HG03520 (cell line): ENCODE measurements around the gene HDAC2.
"Not testable (repeated sequence)": the region's sequence is repeated elsewhere in the genome, so short reads cannot be mapped to it uniquely, and the experiment has no call there.

ENCODE experiments used
- ATAC-seq: cut with Tn5 transposase; IDR thresholded peaks from one replicate; pipeline ENCODE4 v1.9.1; 2021; ENCODE audit warnings: mild to moderate bottlenecking, moderate library complexity; ENCODE audit not compliant: unreplicated experiment

HDAC2 gene

DNA sequence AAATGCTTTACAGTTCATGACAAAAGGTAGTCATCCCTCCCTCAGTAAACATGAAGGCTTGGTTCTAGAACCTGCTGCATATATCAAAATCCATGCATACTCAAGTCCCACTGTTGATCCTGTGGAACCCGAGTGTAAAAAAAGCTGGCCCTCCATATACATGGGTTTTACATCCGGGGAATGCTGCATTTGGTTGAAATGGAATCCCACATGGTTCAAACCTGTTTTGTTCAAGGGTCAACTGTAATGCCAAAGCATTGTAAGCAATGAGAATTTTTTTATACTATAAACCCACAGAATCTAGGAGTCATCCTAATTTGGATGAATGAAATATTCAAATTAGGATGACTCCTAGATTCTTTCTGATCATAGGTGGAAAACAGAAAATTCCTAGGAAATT is 5.9 kb upstream of the HDAC2 start:
- no peak for ATAC-seq

DNA sequence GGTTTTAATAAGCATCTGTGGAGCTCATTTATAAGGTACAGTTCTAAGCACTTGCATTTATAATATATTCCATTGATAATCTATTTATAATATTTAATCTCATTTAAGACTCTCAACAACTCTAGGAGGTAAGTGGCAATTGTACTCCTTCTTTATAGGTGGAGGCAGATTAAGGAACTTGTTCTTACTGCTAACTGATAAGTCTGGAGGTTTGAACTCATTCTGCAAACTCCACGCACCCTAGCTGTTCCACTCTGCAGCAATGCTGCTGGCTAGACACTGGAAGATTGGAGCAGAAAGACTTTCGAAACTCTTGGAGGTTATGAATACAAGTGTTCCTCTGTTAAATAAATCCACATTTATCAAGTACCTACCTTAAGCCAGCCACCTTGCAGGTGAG is 793 bp upstream of the HDAC2 start:
- ATAC-seq: no peak

DNA sequence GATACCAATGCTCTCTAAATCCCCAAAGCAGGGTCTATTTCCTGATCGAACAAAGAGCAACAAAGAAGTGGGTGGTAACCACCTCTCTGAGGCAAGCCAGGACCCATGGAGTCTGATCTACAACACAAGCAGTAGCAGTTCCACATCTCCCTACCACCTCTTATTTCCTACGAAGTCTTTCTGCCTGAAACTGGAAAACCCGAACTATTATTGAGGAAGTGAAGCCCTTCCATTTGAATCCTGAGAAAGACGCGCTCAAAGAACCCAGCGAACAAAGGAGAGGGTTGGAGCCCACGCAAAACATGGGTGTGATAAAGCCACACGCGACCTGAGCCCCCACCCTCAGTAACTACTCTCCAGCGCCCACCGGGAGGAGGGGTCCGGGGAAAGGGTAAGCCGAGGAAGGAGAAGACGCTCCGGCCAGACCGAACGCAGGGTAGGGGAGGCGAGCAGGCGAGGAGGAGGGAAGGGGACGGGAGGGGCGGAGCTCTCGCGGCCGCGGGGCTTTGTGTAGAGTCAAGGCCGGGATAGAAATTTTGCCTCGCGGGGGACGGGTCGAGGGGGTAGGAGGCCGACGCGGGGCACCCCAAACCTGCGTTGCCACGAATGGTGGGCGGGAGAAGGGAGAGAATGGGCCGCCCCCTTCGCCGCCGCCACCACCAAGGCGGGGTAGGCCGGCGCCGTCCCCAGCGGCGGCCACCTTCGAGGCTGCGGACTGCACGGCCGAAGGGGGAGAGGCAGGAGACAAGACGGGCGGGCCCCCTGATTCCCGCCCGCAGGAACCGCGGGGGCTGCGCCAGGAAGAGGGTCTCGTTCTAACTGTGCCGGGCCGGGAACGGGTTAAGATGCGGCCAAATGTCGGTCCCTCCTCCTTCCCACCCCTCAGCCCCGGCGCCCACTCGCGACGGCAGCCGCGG is 802 bp downstream of the HDAC2 start:
- peak; percentile 35 for ATAC-seq

DNA sequence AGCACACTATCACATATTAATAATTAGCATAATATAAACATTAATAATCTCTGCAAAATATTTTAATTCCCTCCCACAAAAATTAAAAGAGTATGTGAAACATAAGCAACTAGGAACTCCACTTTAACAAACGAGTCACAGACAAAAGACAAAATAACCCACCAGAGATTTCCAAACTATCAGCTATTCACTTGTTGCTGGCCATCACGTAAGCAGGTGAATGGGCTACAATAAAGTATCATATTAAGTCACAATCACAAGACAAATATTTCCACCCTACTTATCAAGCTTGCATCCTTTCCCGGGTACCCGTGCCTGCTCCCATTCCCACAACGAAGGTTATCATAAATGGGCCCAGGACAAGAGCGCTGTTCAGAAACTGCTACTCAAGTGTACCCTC is 2.5 kb downstream of the HDAC2 start:
- ATAC-seq: no peak

DNA sequence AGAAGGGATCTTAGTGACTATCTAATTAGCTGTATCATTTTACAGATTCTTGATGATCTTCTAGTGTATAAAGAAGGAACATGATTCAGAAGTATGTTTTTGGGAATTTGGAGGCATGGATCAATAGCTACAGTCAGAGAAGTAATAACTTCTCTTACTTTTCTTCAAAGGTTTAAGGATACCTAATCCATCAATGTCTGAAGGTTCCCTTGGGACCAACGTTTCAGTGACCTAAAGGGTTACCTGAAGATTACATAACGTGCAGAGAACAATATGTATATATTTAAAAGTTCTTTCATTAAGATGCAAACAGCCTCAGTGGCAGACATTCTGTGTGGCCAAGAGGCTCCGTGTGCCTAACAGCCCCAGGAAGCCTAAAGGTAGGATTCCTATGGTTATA is 3.2 kb downstream of the HDAC2 start:
- ATAC-seq: no peak

DNA sequence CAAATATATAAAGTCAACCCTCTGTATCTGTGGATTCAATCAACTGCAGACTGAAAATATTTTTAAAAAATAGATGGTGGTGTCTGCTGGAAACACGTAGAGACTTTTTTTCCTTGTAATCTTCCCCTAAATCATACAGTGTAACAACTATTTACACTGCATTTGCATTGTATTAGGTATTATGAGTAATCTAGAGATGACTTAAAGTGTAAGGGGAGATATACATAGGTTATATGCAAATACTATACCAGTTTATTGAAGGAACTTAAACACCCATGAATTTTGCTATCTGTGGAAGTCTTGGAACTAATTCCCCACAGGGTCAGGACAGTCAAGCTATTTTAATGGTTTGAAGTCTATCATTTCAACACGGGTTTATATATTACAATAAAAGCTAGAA is 10.2 kb downstream of the HDAC2 start:
- no peak for ATAC-seq

DNA sequence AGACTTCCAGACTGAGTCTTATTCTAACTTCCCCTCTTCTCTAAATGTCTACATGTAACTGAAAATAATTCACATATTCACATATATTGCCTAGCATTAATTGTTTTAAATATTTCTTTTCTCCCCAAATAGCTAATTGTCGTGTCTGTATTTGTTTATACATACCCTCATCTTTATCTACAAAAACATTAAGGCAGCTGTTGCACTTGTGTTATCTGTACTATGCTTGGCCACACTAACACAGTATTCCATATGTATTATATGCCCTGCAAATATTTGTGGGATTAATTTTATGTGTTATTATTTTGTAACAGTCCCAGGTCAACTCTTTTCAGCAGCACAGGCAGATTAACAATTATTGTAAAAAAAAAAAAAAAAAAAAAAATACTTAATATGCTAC is 11.7 kb downstream of the HDAC2 start:
- no peak for ATAC-seq

DNA sequence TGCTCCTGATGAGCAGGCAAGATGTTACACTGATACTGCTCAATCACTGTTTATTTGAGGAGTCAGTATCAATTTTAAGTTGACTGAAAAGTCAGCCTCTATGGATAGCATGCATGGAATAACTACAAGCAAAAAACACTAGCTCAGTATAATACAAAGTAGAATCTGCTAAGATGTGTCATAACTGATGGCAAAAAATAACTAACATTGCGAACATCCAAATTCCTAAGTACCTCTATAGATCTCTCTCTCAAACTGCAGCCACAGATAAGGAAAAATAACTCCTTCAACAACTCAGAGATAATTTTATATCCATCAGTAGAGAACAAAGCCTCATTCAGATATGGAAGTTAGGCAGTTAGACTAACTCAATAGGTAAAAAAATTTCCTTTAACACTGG is 16.3 kb downstream of the HDAC2 start:
- ATAC-seq: no peak

DNA sequence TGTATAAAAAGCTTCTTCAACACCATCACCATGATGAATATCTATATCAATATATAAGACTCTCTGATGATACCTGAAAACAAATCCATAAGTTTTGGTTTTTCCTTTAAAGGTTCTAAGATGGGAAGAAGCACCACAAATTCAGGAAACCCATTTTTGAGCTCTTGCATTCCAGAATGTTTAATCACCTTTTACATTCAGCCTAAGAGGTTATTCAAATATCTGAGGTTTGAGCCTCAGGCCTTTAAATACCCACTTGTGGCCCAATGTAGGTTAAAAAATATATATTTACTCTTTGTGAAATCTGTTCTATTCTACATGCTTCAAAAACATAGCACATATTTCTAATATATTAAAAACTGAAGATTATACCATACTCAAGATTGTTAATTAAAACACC is 17.6 kb downstream of the HDAC2 start:
- no peak for ATAC-seq

DNA sequence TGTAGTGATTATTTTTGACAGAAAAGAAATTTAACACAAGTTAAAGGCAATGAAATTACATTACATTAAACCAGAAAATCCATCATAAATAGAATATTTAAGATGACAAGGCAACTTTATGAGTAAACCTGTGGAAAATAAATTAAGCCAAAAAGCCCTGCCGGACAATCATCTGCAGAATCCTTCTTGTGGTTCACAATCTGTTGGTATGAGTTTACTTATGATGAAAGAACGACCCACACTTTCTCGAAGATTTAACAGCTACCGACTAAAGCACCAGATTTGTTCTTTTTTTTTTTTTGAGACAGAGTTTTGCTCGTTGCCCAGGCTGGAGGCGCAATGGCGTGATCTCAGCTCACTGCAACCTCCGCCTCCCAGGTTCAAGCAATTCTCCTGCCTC is 21.4 kb downstream of the HDAC2 start:
- no peak for ATAC-seq

DNA sequence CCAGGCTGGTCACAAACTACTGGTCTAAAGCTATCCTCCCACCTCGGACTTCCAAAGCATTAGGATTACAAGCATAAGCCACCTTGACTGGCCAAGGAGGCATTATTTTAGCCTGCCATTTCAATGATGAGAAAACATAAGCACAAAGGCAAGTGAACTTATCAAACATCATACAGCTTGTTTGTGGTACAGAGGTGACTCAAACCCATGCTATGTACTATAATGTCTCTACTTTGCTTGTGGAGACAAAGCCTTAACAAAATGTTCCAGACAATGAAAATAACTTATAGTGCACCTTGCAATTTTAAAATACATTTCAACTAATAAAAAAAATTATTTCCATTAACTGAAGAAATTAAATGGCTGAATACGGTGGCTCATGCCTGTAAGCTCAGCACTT is 26.2 kb downstream of the HDAC2 start:
- ATAC-seq: no peak

DNA sequence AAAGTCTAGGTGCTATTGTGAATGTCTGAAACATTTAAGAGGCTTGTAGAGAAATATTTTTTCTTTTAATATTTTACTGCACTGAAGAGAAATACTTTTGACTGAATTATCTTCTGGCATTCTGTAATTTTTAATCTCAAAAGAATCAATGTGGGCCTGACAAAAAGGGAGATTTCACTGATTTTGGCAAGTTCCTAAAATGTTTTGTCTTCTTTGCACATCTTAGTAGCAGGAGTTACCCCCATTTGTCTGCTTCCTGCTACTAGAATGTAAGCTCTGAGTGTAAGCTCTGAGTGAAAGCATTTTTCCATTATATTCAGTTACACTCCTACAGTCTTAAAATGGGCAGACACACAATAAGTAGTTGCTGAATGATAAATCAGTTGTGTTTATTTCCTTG is 31.1 kb downstream of the HDAC2 start:
- ATAC-seq: no peak

DNA sequence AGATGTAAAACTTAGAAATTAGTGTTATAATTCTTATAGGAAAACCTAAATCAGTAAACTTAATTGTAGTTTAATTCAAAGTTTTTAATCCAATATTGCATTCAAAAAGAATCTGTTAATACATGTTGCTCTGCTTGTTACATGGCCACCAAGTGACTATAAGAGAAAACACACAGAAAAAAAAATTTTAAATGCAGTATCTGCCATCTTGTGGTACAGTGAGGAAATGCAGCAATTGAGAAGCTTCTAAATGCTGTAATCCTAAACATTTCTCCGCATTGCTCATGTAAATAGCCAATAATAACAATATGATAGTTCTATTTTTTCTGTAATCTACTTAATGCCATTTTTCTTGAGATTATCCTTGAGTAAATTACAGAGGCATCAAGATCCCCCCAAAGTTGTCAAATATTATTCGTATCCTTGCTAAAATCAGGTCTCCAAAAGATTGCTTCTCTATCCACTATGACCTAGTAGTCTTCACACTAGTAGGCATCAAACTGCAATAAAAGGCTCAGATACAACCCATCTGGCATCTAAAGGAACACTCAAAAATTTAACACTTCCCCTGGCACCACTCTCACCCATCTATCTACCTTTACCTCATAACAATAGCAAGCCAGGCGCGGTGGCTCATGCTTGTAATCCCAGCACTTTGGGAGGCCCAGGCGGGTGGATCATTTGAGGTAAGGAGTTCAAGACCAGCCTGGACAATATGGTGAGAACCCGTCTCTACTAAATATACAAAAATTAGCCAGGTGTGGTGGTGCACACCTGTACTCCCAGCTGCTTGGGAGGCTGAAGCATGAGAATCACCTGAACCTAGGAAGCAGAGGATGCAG is 34.6 kb downstream of the HDAC2 start:
- peak; percentile 93 for ATAC-seq

DNA sequence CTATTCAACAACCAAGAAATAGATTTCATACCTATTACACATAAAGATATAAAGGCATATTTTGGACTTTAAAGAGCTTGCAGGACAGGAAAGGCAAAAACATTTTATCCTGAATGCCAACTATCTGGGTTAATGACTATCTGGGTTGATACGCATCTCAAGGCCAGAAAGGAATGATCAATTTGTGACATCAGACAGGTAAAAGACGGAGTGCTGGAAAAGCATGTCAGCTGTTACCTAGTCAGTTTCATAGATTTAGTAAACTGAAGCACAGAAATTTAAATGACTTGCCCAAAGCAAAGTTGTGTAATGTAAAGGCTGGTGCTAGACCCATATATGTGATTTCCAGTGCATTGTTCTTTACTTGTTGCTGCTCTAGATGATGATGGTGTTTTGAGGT is 36.8 kb downstream of the HDAC2 start:
- ATAC-seq: no peak

DNA sequence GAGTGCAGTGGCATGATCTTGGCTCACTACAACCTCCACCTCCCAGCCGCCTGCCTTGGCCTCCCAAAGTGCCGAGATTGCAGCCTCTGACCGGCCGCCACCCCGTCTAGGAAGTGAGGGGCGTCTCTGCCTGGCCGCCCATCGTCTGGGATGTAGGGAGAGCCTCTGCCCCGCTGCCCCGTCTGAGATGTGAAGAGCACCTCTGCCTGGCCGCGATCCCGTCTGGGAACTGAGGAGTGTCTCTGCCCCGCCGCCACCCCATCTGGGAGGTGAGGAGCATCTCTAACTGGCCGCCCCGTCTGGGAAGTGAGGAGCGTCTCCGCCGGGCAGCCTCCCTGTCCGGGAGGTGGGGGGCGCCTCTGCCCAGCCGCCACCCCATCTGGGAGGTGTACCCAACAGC is 39.0 kb downstream of the HDAC2 start:
- ATAC-seq: not testable (repeated sequence)

DNA sequence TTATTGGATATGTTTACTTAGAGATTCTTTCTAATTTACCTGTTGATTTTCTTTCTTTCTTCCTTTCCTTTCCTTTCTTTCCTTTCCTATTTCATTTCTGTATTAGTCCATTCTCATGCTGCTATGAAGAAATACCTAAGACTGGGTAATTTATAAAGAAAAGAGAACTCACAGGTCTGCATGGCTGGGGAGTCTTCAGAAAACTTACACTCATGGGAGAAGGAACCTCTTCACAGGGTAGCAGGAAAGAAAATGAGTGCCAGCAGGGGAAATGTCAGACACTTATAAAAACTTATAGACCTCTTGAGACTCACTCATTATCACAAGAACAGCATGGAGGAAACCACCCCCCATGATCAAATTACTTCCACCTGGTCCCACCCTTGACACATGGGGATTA is 40.8 kb downstream of the HDAC2 start:
- ATAC-seq: no peak

DNA sequence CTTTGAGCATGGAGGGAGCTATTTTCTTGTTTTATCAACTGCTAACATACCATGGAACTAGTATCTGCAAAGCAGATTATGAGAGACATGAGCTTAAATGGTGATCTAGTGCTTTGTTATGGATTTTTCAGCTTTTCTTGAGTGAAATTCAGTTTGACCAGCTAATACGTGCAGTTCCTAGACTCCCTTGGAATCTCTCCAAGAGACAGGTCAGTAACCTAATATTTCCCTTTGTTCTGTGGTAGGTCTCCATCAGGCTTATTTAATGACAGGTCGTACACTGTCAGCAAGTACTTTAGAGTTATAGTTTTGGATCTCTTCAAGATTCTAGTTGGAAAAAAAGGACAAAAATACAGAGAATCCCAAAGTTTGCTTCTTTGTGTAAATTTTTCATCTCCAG is 43.9 kb downstream of the HDAC2 start:
- no peak for ATAC-seq

DNA sequence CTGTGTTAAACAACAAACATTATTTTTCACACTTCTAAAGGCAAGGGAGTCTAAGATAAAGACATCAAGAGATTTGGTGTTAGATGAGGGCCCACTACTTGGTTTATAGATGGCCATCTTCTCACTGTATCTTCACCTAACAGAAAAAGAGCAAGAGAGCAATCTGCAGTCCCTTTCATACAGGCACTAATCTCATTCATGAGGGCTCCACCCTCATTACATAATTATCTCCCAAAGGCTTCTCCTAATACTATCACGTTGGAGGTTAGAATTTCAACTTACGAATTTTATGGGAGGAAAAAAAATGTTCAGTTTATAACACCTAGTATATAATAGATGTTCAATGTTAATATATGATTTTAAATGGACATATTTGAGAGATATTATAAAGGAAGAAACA is 45.6 kb downstream of the HDAC2 start:
- ATAC-seq: no peak

DNA sequence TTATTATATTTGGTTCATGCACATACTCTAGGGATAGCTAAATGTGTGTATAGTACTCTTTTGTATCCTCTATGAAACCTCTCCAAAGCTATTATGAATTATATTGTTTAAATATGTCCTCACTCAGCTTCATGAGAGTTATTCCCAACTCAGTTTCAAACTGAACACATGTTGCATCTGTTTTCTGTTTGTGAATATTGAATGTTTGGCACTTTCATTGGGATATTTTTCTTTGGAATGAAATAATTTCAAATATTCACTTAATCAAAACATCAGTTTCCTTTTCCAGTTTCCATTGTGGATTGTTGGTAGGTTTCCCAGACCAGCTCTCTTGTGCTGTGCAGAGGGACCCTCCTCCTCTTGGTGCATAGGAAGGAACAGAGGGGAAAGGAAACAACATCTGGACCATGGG is 46.6 kb downstream of the HDAC2 start:
- ATAC-seq: no peak

DNA sequence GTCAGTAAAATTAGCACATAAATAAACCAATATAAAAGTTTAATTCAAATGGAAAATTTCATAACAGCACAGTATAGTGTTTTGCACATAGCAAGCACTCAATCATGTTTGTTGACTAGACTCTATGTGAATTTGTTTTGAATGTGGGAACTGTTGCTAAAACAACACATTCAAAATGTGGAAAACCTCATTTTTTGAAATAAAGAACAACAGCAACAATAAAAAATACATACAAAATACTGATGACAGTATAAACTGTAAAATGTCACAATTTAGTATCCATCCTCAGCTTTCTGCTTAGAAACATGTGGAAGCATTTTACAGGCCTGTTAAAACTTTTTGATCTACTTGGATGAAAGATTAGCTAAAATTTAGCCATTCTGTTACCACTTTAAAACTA is 47.4 kb downstream of the HDAC2 start:
- no peak for ATAC-seq

DNA sequence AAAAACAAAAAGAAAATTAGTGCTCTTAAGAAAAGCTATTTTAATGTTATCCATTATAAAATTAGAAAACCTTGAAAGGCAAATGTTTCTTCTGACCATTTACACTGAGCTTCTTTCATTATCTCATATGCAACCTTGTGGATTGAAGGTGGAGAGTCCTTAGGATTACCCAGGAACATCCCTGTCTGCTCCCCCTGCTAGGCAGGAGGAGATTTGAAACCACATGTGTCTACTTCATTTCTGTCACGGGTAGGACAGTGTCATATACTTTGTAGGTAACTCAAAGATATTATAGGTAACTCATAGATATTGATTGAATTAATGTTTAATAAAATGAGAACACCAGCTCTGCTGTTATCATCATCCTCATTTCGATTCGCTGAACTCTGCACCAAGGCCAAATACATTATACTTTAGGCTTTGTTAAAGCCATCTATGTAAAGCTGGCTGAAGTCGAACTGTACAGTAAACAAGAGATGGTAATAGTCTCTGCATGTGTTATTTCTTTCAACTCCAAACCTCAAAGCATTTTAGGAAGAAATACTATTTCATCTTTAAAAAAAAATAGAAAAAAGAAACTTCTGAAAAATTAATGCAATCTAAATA is 49.5 kb downstream of the HDAC2 start:
- no peak for ATAC-seq
